IMR-90 (cell line): ENCODE results near the gene MYO10. TPM values are rescaled to one million over a fixed set of nuclear protein-coding genes. Genes with fewer than 3 reads are reported as not detected.
A peak's percentile ranks its signal among the peaks of the same experiment; 100 is the strongest.

Experiments used
- ATAC-seq: fragments of 200-7000 bp; cut with Tn5 transposase; 2 replicates; pipeline ENCODE4 v1.9.1; 2020; ENCODE audit warnings: low read depth, mild to moderate bottlenecking, moderate library complexity
- BruUV-seq: library from RNA; stranded (reverse); fragments of 400-500 nt; replicated peaks from 2 replicates; lab custom pipeline; 2021; lab: Mats Ljungman, UMichigan
- CTCF ChIA-PET: fragments of 300-600 bp; formaldehyde crosslinking; extraction: SDS; loops from one replicate; lab custom pipeline; 2021; ENCODE audit warnings: antibody characterized with exemption; lab: Yijun Ruan, JAX
- POLR2A ChIA-PET: fragments of 300-600 bp; sonication (Branson Sonifier 250); formaldehyde crosslinking; loops from one replicate; lab custom pipeline; 2022; ENCODE audit warnings: antibody characterized with exemption; ENCODE audit not compliant: unreplicated experiment; lab: Charles Lee
- DNase-seq: peaks from one replicate; pipeline ENCODE4 v3.0.0; 2013
- H2AFZ ChIP-seq: replicated peaks from 2 replicates; pipeline ENCODE3; 2013; ENCODE audit warnings: low read length, mild to moderate bottlenecking; ENCODE audit not compliant: poor library complexity
- H2AK5ac ChIP-seq: 2 replicates; pipeline ENCODE4 v1.6.1; 2013; ENCODE audit warnings: low read depth, low read length, inconsistent platforms
- H2AK9ac ChIP-seq: replicated peaks from 2 replicates; pipeline ENCODE3; 2013; ENCODE audit warnings: mild to moderate bottlenecking, low read depth, low read length, moderate library complexity; ENCODE audit not compliant: poor library complexity
- H2BK120ac ChIP-seq: 2 replicates; pipeline ENCODE4 v1.6.1; 2013; ENCODE audit warnings: low read depth, low read length, inconsistent platforms
- H2BK15ac ChIP-seq: 3 replicates; pipeline ENCODE4 v1.6.1; 2013; ENCODE audit warnings: low read depth, low read length, inconsistent platforms
- H2BK20ac ChIP-seq: 2 replicates; pipeline ENCODE4 v1.6.1; 2013; ENCODE audit warnings: low read depth, mild to moderate bottlenecking, inconsistent platforms, low read length, moderate library complexity
- H2BK5ac ChIP-seq: 2 replicates; pipeline ENCODE4 v1.6.1; 2013; ENCODE audit warnings: mild to moderate bottlenecking, low read depth, low read length, inconsistent platforms; ENCODE audit not compliant: poor library complexity, severe bottlenecking
- H3K14ac ChIP-seq: replicated peaks from 2 replicates; pipeline ENCODE4 v1.6.1; 2013; ENCODE audit warnings: low read depth, low read length, inconsistent platforms
- H3K18ac ChIP-seq: 2 replicates; pipeline ENCODE4 v1.6.1; 2013; ENCODE audit warnings: low read depth, low read length, control low read depth
- H3K23ac ChIP-seq: 2 replicates; pipeline ENCODE4 v1.6.1; 2013; ENCODE audit warnings: low read depth, low read length, inconsistent platforms
- H3K27ac ChIP-seq: 2 replicates; pipeline ENCODE4 v1.5.1; 2013; ENCODE audit warnings: mild to moderate bottlenecking, control low read depth, low read length; ENCODE audit not compliant: insufficient read depth
- H3K27me3 ChIP-seq: 2 replicates; pipeline ENCODE4 v1.6.1; 2013; ENCODE audit warnings: low read length; ENCODE audit not compliant: control insufficient read depth, insufficient read depth
- H3K36me3 ChIP-seq: 2 replicates; pipeline ENCODE4 v1.6.1; 2013; ENCODE audit warnings: low read length, mixed read lengths; ENCODE audit not compliant: control insufficient read depth, insufficient read depth
- H3K4ac ChIP-seq: 2 replicates; pipeline ENCODE4 v1.6.1; 2013; ENCODE audit warnings: low read depth, low read length, inconsistent platforms
- H3K4me1 ChIP-seq: 2 replicates; pipeline ENCODE4 v1.6.1; 2013; ENCODE audit warnings: low read length, mixed read lengths; ENCODE audit not compliant: control insufficient read depth, insufficient read depth
- H3K4me2 ChIP-seq: 2 replicates; pipeline ENCODE4 v1.6.1; 2013; ENCODE audit warnings: low read depth, mild to moderate bottlenecking, control low read depth, low read length, moderate library complexity
- H3K4me3 ChIP-seq: 2 replicates; pipeline ENCODE4 v1.5.1; 2013; ENCODE audit warnings: low read depth, mild to moderate bottlenecking, control low read depth, low read length, moderate library complexity; ENCODE audit not compliant: insufficient read depth
- H3K56ac ChIP-seq: 2 replicates; pipeline ENCODE4 v1.6.1; 2013; ENCODE audit warnings: low read length, inconsistent platforms; ENCODE audit not compliant: insufficient read depth; ENCODE audit errors: extremely low read depth
- H3K79me1 ChIP-seq, 2 experiments: 2 replicates each; pipeline ENCODE4 v1.6.1; 2013; ENCODE audit warnings: low read length in 2 of 2, inconsistent platforms in 1 of 2, low read depth in 1 of 2
- H3K9ac ChIP-seq: 2 replicates; pipeline ENCODE4 v1.6.1; 2013; ENCODE audit warnings: low read depth, low read length, control low read depth
- H3K9me1 ChIP-seq: 2 replicates; pipeline ENCODE4 v1.6.1; 2013; ENCODE audit warnings: low read length, inconsistent platforms; ENCODE audit not compliant: insufficient read depth
- H3K9me3 ChIP-seq: 2 replicates; pipeline ENCODE4 v1.6.1; 2013; ENCODE audit warnings: low read length; ENCODE audit not compliant: control insufficient read depth, insufficient read depth
- H4K20me1 ChIP-seq: 2 replicates; pipeline ENCODE4 v1.6.1; 2013; ENCODE audit warnings: low read length, inconsistent platforms; ENCODE audit not compliant: insufficient read depth
- H4K5ac ChIP-seq: 2 replicates; pipeline ENCODE4 v1.6.1; 2013; ENCODE audit warnings: mild to moderate bottlenecking, low read depth, low read length, control low read depth
- H4K8ac ChIP-seq, 2 experiments: 2 replicates each; pipeline ENCODE4 v1.6.1; 2013; ENCODE audit warnings: low read depth in 2 of 2, low read length in 2 of 2, control low read depth in 1 of 2, inconsistent platforms in 1 of 2
- H4K91ac ChIP-seq: 2 replicates; pipeline ENCODE4 v1.6.1; 2013; ENCODE audit warnings: low read depth, low read length, inconsistent platforms; ENCODE audit not compliant: insufficient read depth
- CHD1 ChIP-seq: IDR thresholded peaks from 2 replicates; pipeline ENCODE4 v1.6.1; 2012; ENCODE audit warnings: low read depth, low read length, improper control_type of control experiment
- WGBS, 2 experiments: methylation state at CpG; one replicate each; pipeline versions ENCODE4 v1.1.5 to v1.1.7; 2013; ENCODE audit warnings: missing lambda C conversion rate in 2 of 2; ENCODE audit not compliant: insufficient read length in 1 of 2; ENCODE audit errors: extremely low coverage in 2 of 2; 5-methylcytosine and 5-hydroxymethylcytosine counted together
- dilution Hi-C: fragments of 300-500 bp; cut with HindIII; formaldehyde crosslinking; loops from one replicate; pipeline ENCODE4 v1.14.3; 2018; ENCODE audit warnings: low sequenced_read_pairs; ENCODE audit not compliant: unreplicated experiment
- in situ Hi-C: fragments of 300-500 bp; cut with MboI; formaldehyde crosslinking; loops from 3 replicates; pipeline ENCODE4 v1.14.3; 2019; ENCODE audit warnings: low sequenced_read_pairs, inconsistent platforms, mixed read lengths
- intact Hi-C: fragments of 100-400 bp; cut with micrococcal nuclease; formaldehyde crosslinking; loops from 2 replicates; pipeline ENCODE4 v1.10.0; 2022
- polyA plus RNA-seq, 3 experiments: library from polyadenylated mRNA; depleted of rRNA; stranded (reverse); fragments of >200 nt; gene quantifications; 2 replicates each; pipeline ENCODE4 v1.2.3, GENCODE V29; 2012; ENCODE audit warnings: low replicate concordance in 1 of 3
- total RNA-seq: library from RNA; depleted of rRNA; stranded (reverse); fragments of >200 nt; gene quantifications from 2 replicates; pipeline ENCODE4 v1.2.3, GENCODE V29; 2012

The MYO10 gene
- total and polyA plus RNA-seq, 2 of the 4 experiments (the other 2 are of a cell fraction): 39.9 to 115 TPM

DNA sequence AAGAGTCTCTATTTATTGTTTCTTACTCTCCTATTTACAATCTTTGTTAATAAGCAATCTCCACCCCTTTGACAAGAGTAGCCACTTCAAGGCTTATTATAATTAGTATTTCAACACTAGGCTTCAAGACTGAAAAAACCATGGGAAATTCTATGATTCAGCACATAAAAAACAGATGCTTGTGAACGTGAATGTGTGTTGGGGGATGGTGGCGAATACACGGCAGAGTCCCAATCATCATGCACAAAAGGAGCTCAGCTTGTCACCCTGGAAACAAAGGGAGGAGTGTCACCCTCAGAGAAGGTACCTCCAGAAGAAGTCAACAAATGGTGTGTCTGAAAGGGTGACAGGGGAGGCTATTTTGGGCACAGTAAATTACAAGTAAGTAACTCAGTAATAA, 162.1 kb downstream of the MYO10 start:
- BruUV-seq: no TSS peak
- intact Hi-C loops (no loop called here), dilution Hi-C loops (no loop called here), in situ Hi-C loops (no loop called here)
- H3K9me3 ChIP-seq: no peaks in the 10 kb centered on the region
- peak overlapping the region in 1 of 2 experiments; percentile 49; a peak in 1 of 4 replicates for H4K8ac ChIP-seq
- H3K4me1 ChIP-seq: peaks cover 2% of the 10 kb centered on the region
- H2BK120ac ChIP-seq: peak overlapping the region; percentile 44
- no peak for ATAC-seq
- H3K4me3 ChIP-seq: no peak overlapping the region
- peak overlapping the region; percentile 89 for H2AK9ac ChIP-seq
- no peak overlapping the region for H3K23ac ChIP-seq
- no peak for TF ChIP-seq CHD1
- H3K27ac ChIP-seq: peak overlapping the region; percentile 69; the same call in 1 of the 2 replicates
- peak overlapping the region; percentile 78 for H2BK5ac ChIP-seq
- no peak overlapping the region for H2AFZ ChIP-seq
- no peak overlapping the region for H4K91ac ChIP-seq
- peak; percentile 31 for DNase-seq
- peaks cover 10% of the 10 kb centered on the region for H3K9me1 ChIP-seq
- H2BK15ac ChIP-seq: peak overlapping the region; percentile 14; the same call in 1 of the 3 replicates
- H3K4ac ChIP-seq: peak overlapping the region; percentile 68
- H3K18ac ChIP-seq: no peak overlapping the region
- H3K79me1 ChIP-seq: peaks cover 27 to 65% of the 10 kb centered on the region in 2 experiments
- ChIA-PET POLR2A (no interaction called here), CTCF (interaction anchor here (1.1 kb wide), 1 partner anchor 416 kb away, joined by 3 read pairs; no protein-coding TSS in a partner anchor)
- H3K27me3 ChIP-seq: no peaks in the 10 kb centered on the region
- no peak overlapping the region for H2BK20ac ChIP-seq
- no peak overlapping the region for H3K4me2 ChIP-seq
- WGBS, 2 experiments: no CpG with 5 or more reads among the region's 3 CpGs
- no peak overlapping the region for H3K56ac ChIP-seq
- H2AK5ac ChIP-seq: peak overlapping the region; percentile 88
- peaks cover 26% of the 10 kb centered on the region for H4K20me1 ChIP-seq
- H3K9ac ChIP-seq: no peak overlapping the region
- H3K14ac ChIP-seq: peak overlapping the region; percentile 44; the same call in 1 of the 2 replicates
- peaks cover 44% of the 10 kb centered on the region for H3K36me3 ChIP-seq
- no peak overlapping the region for H4K5ac ChIP-seq
